ENCODE measurements around the gene HPS3.

DNA sequence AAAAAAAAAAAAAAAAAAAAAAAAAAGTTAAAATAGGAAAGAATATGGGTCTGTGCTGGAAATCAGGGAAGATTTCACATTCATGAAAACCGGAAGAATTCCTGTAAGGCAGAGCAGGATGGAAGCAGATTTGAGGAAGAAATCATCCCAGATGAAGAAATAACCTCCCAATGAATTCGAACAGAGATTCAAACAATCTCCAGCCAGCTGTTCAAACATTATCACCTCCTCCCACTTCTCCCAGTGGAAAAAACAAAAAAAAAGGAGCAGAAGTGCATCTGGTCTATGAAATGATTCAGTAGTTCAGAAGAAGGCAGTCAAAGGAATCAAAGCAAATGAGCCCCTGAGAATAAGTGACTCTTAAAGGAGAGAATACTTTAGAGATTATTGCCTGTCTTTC, 59.1 kb downstream of the HPS3 start:
- TF ChIP-seq, protein P1, sequence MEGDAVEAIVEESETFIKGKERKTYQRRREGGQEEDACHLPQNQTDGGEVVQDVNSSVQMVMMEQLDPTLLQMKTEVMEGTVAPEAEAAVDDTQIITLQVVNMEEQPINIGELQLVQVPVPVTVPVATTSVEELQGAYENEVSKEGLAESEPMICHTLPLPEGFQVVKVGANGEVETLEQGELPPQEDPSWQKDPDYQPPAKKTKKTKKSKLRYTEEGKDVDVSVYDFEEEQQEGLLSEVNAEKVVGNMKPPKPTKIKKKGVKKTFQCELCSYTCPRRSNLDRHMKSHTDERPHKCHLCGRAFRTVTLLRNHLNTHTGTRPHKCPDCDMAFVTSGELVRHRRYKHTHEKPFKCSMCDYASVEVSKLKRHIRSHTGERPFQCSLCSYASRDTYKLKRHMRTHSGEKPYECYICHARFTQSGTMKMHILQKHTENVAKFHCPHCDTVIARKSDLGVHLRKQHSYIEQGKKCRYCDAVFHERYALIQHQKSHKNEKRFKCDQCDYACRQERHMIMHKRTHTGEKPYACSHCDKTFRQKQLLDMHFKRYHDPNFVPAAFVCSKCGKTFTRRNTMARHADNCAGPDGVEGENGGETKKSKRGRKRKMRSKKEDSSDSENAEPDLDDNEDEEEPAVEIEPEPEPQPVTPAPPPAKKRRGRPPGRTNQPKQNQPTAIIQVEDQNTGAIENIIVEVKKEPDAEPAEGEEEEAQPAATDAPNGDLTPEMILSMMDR (conservative IDR thresholded peaks at IDR 0.05; ENCODE audit: low read depth, low read length), result no peak
- TF ChIP-seq EZH2 (IDR thresholded peaks at IDR 0.05; ENCODE audit: low read length, unreplicated experiment), result no peak

Data from PC-3 (cell line).